Right lobe of liver (tissue), 4 donors: Measurements from ENCODE around the gene SLC25A10.

Source experiments
- CTCF ChIP-seq, 4 donors: fragments of 200-600 bp in 3 of 4; fragments of 450-650 bp in 1 of 4; IDR thresholded peaks; one replicate each; pipeline versions ENCODE4 v1.5.1 to v1.8.0; 2016 to 2022; ENCODE audit warnings: antibody characterized with exemption in 4 of 4, mild to moderate bottlenecking in 2 of 4
- POLR2A ChIP-seq: fragments of 450-650 bp; IDR thresholded peaks from one replicate; pipeline ENCODE4 v1.6.1; 2017; ENCODE audit warnings: antibody characterized with exemption, mild to moderate bottlenecking
- donor health status: DM: no; HTN: no; CAD: no.
- donor health status: DM: no; HTN: no; CAD: no.
- donor health status: DM: no; HTN: yes; CAD: no.

- no peak for TF ChIP-seq CTCF (IDR thresholded peaks at IDR 0.05)
- no peak for TF ChIP-seq POLR2A
These were observed 16.3 kb upstream of the SLC25A10 start for GRCh38 chr17:81695801-81696200.
